Osteocyte (in vitro differentiated cells): ENCODE measurements around the gene ALKBH3. TPM values are rescaled to one million over a fixed set of nuclear protein-coding genes. Genes with fewer than 3 reads are reported as not detected.

Experiments
- DNase-seq: peaks from one replicate; pipeline ENCODE4 v3.0.0; 2021; ENCODE audit warnings: mixed read lengths; ENCODE audit not compliant: unreplicated experiment; ENCODE audit errors: extremely low spot score
- H3K27ac Mint-ChIP-seq: one replicate; pipeline ENCODE4 v1.8.0; 2021; ENCODE audit warnings: mild to moderate bottlenecking, mixed read lengths; ENCODE audit not compliant: unreplicated experiment
- H3K27me3 Mint-ChIP-seq: one replicate; pipeline ENCODE4 v1.8.0; 2021; ENCODE audit warnings: mixed read lengths; ENCODE audit not compliant: unreplicated experiment
- H3K36me3 Mint-ChIP-seq: one replicate; pipeline ENCODE4 v1.8.0; 2021; ENCODE audit warnings: mixed read lengths; ENCODE audit not compliant: unreplicated experiment
- H3K4me1 Mint-ChIP-seq: one replicate; pipeline ENCODE4 v1.8.0; 2021; ENCODE audit warnings: mixed read lengths; ENCODE audit not compliant: unreplicated experiment
- H3K4me3 Mint-ChIP-seq: one replicate; pipeline ENCODE4 v1.8.0; 2021; ENCODE audit warnings: mild to moderate bottlenecking, moderate library complexity, mixed read lengths; ENCODE audit not compliant: unreplicated experiment
- H3K9me3 Mint-ChIP-seq: one replicate; pipeline ENCODE4 v1.8.0; 2021; ENCODE audit warnings: mixed read lengths; ENCODE audit not compliant: unreplicated experiment
- total RNA-seq: library from RNA; stranded (reverse); gene quantifications from 2 replicates; pipeline ENCODE4 v1.2.1, GENCODE V29; 2021
- TF ChIP-seq, protein P1 (sequence below): fragments of 200-600 bp; sonication (generic); IDR thresholded peaks from 2 replicates; pipeline ENCODE4 v1.5.0; 2021; ENCODE audit warnings: antibody characterized with exemption, mild to moderate bottlenecking, moderate library complexity

The ALKBH3 gene
- total RNA-seq, 1 donor from 2014 or later = 32.4 TPM

- TF ChIP-seq, protein P1, sequence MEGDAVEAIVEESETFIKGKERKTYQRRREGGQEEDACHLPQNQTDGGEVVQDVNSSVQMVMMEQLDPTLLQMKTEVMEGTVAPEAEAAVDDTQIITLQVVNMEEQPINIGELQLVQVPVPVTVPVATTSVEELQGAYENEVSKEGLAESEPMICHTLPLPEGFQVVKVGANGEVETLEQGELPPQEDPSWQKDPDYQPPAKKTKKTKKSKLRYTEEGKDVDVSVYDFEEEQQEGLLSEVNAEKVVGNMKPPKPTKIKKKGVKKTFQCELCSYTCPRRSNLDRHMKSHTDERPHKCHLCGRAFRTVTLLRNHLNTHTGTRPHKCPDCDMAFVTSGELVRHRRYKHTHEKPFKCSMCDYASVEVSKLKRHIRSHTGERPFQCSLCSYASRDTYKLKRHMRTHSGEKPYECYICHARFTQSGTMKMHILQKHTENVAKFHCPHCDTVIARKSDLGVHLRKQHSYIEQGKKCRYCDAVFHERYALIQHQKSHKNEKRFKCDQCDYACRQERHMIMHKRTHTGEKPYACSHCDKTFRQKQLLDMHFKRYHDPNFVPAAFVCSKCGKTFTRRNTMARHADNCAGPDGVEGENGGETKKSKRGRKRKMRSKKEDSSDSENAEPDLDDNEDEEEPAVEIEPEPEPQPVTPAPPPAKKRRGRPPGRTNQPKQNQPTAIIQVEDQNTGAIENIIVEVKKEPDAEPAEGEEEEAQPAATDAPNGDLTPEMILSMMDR = no peak
- H3K4me3 Mint-ChIP-seq = no peak overlapping the region
- peaks cover 71% of the 10 kb centered on the region for H3K27me3 Mint-ChIP-seq
- no peaks in the 10 kb centered on the region for H3K36me3 Mint-ChIP-seq
- no peaks in the 10 kb centered on the region for H3K9me3 Mint-ChIP-seq
- H3K4me1 Mint-ChIP-seq = no peaks in the 10 kb centered on the region
- no peak for DNase-seq
- H3K27ac Mint-ChIP-seq = no peak overlapping the region
These were observed 72.0 kb downstream of the ALKBH3 start for GRCh38 chr11:43952401-43953342.

GRCh38 chr11:43953521-43953920 lies 72.9 kb downstream of the ALKBH3 start:
- no peaks in the 10 kb centered on the region for H3K9me3 Mint-ChIP-seq
- peaks cover 74% of the 10 kb centered on the region for H3K27me3 Mint-ChIP-seq
- no peaks in the 10 kb centered on the region for H3K36me3 Mint-ChIP-seq
- H3K4me3 Mint-ChIP-seq = no peak overlapping the region
- no peak for DNase-seq
- TF ChIP-seq, protein P1 = no peak
- no peak overlapping the region for H3K27ac Mint-ChIP-seq
- no peaks in the 10 kb centered on the region for H3K4me1 Mint-ChIP-seq

- Mint-ChIP-seq H3K4me1 (no peaks in the 10 kb centered on the region), H3K36me3 (no peaks in the 10 kb centered on the region), H3K9me3 (no peaks in the 10 kb centered on the region), H3K4me3 (no peak overlapping the region), H3K27me3 (peaks cover 70% of the 10 kb centered on the region), H3K27ac (no peak overlapping the region)
- TF ChIP-seq, protein P1 = no peak
- no peak for DNase-seq
These were observed 73.6 kb downstream of the ALKBH3 start for GRCh38 chr11:43954241-43954640.

GRCh38 chr11:43955381-43956118 lies 74.9 kb downstream of the ALKBH3 start:
- Mint-ChIP-seq H3K9me3 (no peaks in the 10 kb centered on the region), H3K27ac (no peak overlapping the region), H3K27me3 (peaks cover 60% of the 10 kb centered on the region), H3K4me3 (no peak overlapping the region), H3K4me1 (no peaks in the 10 kb centered on the region), H3K36me3 (no peaks in the 10 kb centered on the region)
- no peak for DNase-seq
- TF ChIP-seq, protein P1 = no peak

- DNase-seq = no peak
- Mint-ChIP-seq H3K4me1 (peaks cover 3% of the 10 kb centered on the region), H3K4me3 (no peak overlapping the region), H3K27me3 (peaks cover 56% of the 10 kb centered on the region), H3K27ac (no peak overlapping the region), H3K9me3 (no peaks in the 10 kb centered on the region), H3K36me3 (no peaks in the 10 kb centered on the region)
- TF ChIP-seq, protein P1 = no peak
These were observed 76.9 kb downstream of the ALKBH3 start for GRCh38 chr11:43957571-43957970.
